ENCODE data around the gene MYO9A.

The MYO9A gene

GRCh38 chr15:72166716-72167417, 48.9 kb upstream of the MYO9A start:
- Histone ChIP-seq H3K27me3 (ENCODE audit: insufficient read depth, low read length, poor library complexity) (no peaks in the 10 kb centered on the region), H3K79me2 (ENCODE audit: insufficient read depth, low read length) (no peaks in the 10 kb centered on the region), H3K4me3 (ENCODE audit: low read depth in 1 of 2, low read length in 2 of 2) (no peak overlapping the region), H3K4me1 (ENCODE audit: insufficient read depth, low read length) (peaks cover 18% of the 10 kb centered on the region), H3K27ac (ENCODE audit: low read length) (no peak overlapping the region), H3K4me2 (ENCODE audit: insufficient read depth, low read length) (no peak overlapping the region), H3K9me3 (ENCODE audit: insufficient read depth, low read length, severe bottlenecking) (no peaks in the 10 kb centered on the region), H3K9ac (ENCODE audit: low read depth, low read length) (no peak overlapping the region), H2AFZ (ENCODE audit: low read depth, low read length) (no peak overlapping the region), H3K36me3 (ENCODE audit: insufficient read depth, low read length) (no peaks in the 10 kb centered on the region), H4K20me1 (ENCODE audit: insufficient read depth, low read length) (no peaks in the 10 kb centered on the region)
- ATAC-seq (ENCODE audit: insufficient read depth, low read depth) (no peak), DNase-seq (no peak)
- TF ChIP-seq CTCF (IDR thresholded peaks at IDR 0.05; ENCODE audit: borderline replicate concordance, extremely low read depth, low read length, poor library complexity, severe bottlenecking) (no peak), EZH2 (IDR thresholded peaks at IDR 0.05; ENCODE audit: borderline replicate concordance, low read depth, low read length, severe bottlenecking) (no peak)

- Histone ChIP-seq H3K9me3 (ENCODE audit: insufficient read depth, low read length, severe bottlenecking) (no peaks in the 10 kb centered on the region), H3K36me3 (ENCODE audit: insufficient read depth, low read length) (no peaks in the 10 kb centered on the region), H4K20me1 (ENCODE audit: insufficient read depth, low read length) (no peaks in the 10 kb centered on the region), H2AFZ (ENCODE audit: low read depth, low read length) (no peak overlapping the region), H3K9ac (ENCODE audit: low read depth, low read length) (no peak overlapping the region), H3K27ac (ENCODE audit: low read length) (no peak overlapping the region), H3K27me3 (ENCODE audit: insufficient read depth, low read length, poor library complexity) (no peaks in the 10 kb centered on the region), H3K4me3 (ENCODE audit: low read depth in 1 of 2, low read length in 2 of 2) (no peak overlapping the region), H3K79me2 (ENCODE audit: insufficient read depth, low read length) (no peaks in the 10 kb centered on the region), H3K4me1 (ENCODE audit: insufficient read depth, low read length) (peaks cover 10% of the 10 kb centered on the region), H3K4me2 (ENCODE audit: insufficient read depth, low read length) (no peak overlapping the region)
- no peak for TF ChIP-seq CTCF (IDR thresholded peaks at IDR 0.05; ENCODE audit: borderline replicate concordance, extremely low read depth, low read length, poor library complexity, severe bottlenecking)
- no peak for TF ChIP-seq EZH2 (IDR thresholded peaks at IDR 0.05; ENCODE audit: borderline replicate concordance, low read depth, low read length, severe bottlenecking)
- ATAC-seq (ENCODE audit: insufficient read depth, low read depth) (no peak), DNase-seq (no peak)
Measured at GRCh38 chr15:72163719-72164118, 45.8 kb upstream of the MYO9A start.

- Histone ChIP-seq H3K27me3 (ENCODE audit: insufficient read depth, low read length, poor library complexity) (no peaks in the 10 kb centered on the region), H3K36me3 (ENCODE audit: insufficient read depth, low read length) (no peaks in the 10 kb centered on the region), H3K79me2 (ENCODE audit: insufficient read depth, low read length) (no peaks in the 10 kb centered on the region), H3K4me1 (ENCODE audit: insufficient read depth, low read length) (no peaks in the 10 kb centered on the region), H4K20me1 (ENCODE audit: insufficient read depth, low read length) (no peaks in the 10 kb centered on the region), H3K9ac (ENCODE audit: low read depth, low read length) (no peak overlapping the region), H2AFZ (ENCODE audit: low read depth, low read length) (no peak overlapping the region), H3K4me3 (ENCODE audit: low read depth in 1 of 2, low read length in 2 of 2) (no peak overlapping the region), H3K27ac (ENCODE audit: low read length) (no peak overlapping the region), H3K9me3 (ENCODE audit: insufficient read depth, low read length, severe bottlenecking) (no peaks in the 10 kb centered on the region), H3K4me2 (ENCODE audit: insufficient read depth, low read length) (no peak overlapping the region)
- ATAC-seq (ENCODE audit: insufficient read depth, low read depth) = no peak
- TF ChIP-seq CTCF (IDR thresholded peaks at IDR 0.05; ENCODE audit: borderline replicate concordance, extremely low read depth, low read length, poor library complexity, severe bottlenecking) = no peak
- no peak for TF ChIP-seq EZH2 (IDR thresholded peaks at IDR 0.05; ENCODE audit: borderline replicate concordance, low read depth, low read length, severe bottlenecking)
- no peak for DNase-seq
Measured at GRCh38 chr15:72162569-72162968, 44.6 kb upstream of the MYO9A start.
